Measurements from ENCODE around the gene BPI. TPM values are rescaled to one million over a fixed set of nuclear protein-coding genes. Genes with fewer than 3 reads are reported as not detected.
"Not testable (repeated sequence)": the region's sequence is repeated elsewhere in the genome, so short reads cannot be mapped to it uniquely, and the experiment has no call there.

The BPI gene
- polyA plus RNA-seq, 1 donor (not counting 4 experiments of a cell fraction or from before 2014, with no cell fraction given): not detected

DNA sequence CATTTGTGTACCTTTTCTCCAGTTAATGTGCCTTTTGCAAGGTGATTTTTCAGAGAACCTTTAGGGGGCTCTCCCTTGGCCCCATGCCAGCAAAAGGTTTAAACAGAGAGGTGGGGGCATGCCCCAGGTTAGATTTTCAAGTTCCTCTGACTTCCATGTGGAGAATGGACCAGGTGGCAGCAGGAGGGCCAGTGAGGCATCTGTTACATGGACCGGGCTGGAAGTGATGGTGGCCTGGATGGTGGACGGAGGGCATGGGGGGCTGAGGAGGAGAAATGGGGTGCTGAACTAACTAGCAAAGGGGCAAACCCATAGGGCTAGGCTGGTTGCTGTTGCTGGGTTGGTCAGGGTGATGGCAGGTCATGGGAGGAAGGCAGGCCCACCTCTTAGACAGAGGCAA is 20.7 kb upstream of the BPI start:
- Histone ChIP-seq H3K9me1 (ENCODE audit: control insufficient read depth, extremely low read depth, insufficient read depth, low read length) (no peaks in the 10 kb centered on the region), H3K9me3 (ENCODE audit: control insufficient read depth, low read depth, low read length) (no peaks in the 10 kb centered on the region), H3K79me2 (ENCODE audit: control insufficient read depth, insufficient read depth, low read length) (no peaks in the 10 kb centered on the region), H4K20me1 (ENCODE audit: control insufficient read depth, extremely low read depth, insufficient read depth, low read length) (no peaks in the 10 kb centered on the region), H3K27ac (ENCODE audit: control insufficient read depth, insufficient read depth, low read length) (no peak overlapping the region), H3K4me2 (ENCODE audit: control insufficient read depth, extremely low read depth, insufficient read depth, low read depth, low read length) (no peak overlapping the region), H3K4me3 (ENCODE audit: control insufficient read depth in 2 of 3, extremely low read depth in 1 of 3, insufficient read depth in 2 of 3, low read depth in 1 of 3, low read length in 3 of 3) (no peak overlapping the region), H3K9ac (ENCODE audit: control insufficient read depth, extremely low read depth, insufficient read depth, low read length) (no peak overlapping the region), H3K4me1 (ENCODE audit: control insufficient read depth, extremely low read depth, insufficient read depth, low read length) (peaks cover 4% of the 10 kb centered on the region), H3K36me3 (ENCODE audit: control insufficient read depth in 2 of 2, extremely low read depth in 1 of 2, insufficient read depth in 2 of 2, low read length in 2 of 2) (no peaks in the 10 kb centered on the region), H3K27me3 (ENCODE audit: control insufficient read depth, extremely low read depth, insufficient read depth, low read length) (no peaks in the 10 kb centered on the region), H2AFZ (ENCODE audit: control insufficient read depth, low read length) (no peak overlapping the region)
- DNase-seq (ENCODE audit: low read depth, low spot score): no peak
- no peak for TF ChIP-seq EZH2 (IDR thresholded peaks at IDR 0.05; ENCODE audit: low read length)
- TF ChIP-seq, protein P1, sequence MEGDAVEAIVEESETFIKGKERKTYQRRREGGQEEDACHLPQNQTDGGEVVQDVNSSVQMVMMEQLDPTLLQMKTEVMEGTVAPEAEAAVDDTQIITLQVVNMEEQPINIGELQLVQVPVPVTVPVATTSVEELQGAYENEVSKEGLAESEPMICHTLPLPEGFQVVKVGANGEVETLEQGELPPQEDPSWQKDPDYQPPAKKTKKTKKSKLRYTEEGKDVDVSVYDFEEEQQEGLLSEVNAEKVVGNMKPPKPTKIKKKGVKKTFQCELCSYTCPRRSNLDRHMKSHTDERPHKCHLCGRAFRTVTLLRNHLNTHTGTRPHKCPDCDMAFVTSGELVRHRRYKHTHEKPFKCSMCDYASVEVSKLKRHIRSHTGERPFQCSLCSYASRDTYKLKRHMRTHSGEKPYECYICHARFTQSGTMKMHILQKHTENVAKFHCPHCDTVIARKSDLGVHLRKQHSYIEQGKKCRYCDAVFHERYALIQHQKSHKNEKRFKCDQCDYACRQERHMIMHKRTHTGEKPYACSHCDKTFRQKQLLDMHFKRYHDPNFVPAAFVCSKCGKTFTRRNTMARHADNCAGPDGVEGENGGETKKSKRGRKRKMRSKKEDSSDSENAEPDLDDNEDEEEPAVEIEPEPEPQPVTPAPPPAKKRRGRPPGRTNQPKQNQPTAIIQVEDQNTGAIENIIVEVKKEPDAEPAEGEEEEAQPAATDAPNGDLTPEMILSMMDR (optimal IDR thresholded peaks at IDR 0.05 in 1 of 3, IDR thresholded peaks at IDR 0.05 in 1 of 3, conservative IDR thresholded peaks at IDR 0.05 in 1 of 3; ENCODE audit: extremely low read depth in 1 of 3, insufficient read depth in 2 of 3, low read length in 3 of 3): no peak
- no peak for FAIRE-seq
- dilution Hi-C loops (cut with MboI; ENCODE audit: extremely low pct_ligation_motif_present, low sequenced_read_pairs): no loop called here

DNA sequence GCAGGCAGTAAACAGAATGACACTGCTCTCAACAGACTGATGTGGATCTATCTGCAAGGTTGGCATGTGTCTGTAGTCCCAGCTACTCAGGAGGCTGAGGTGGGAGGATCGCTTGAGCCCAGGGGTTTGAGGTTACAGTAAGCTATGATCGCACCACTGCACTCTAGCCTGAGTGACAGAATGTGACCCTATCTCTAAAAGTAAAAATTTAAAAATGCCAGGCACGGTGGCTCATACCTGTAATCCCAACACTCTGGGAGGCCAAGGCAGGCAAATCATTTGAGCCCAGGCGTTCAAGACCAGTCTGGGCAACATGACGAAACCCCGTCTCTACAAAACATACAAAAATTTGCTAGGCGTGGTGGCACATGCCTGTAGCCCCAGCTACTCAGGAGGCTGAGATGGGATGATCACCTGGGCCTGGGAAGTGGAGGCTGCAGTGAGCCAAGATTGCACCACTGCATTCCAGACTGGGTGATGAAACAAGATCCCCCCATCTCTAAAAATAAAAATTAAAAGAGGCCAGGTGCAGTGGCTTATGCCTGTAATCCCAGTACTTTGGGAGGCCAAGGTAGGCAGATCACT is 19.8 kb upstream of the BPI start:
- not testable (repeated sequence) for DNase-seq (ENCODE audit: low read depth, low spot score)

GRCh38 chr20:38284893-38285444 is 19.0 kb upstream of the BPI start:
- Histone ChIP-seq H3K9ac (ENCODE audit: control insufficient read depth, extremely low read depth, insufficient read depth, low read length) (no peak overlapping the region), H3K79me2 (ENCODE audit: control insufficient read depth, insufficient read depth, low read length) (no peaks in the 10 kb centered on the region), H3K9me1 (ENCODE audit: control insufficient read depth, extremely low read depth, insufficient read depth, low read length) (no peaks in the 10 kb centered on the region), H3K4me1 (ENCODE audit: control insufficient read depth, extremely low read depth, insufficient read depth, low read length) (peaks cover under 1% of the 10 kb centered on the region), H3K4me2 (ENCODE audit: control insufficient read depth, extremely low read depth, insufficient read depth, low read depth, low read length) (no peak overlapping the region), H3K27ac (ENCODE audit: control insufficient read depth, insufficient read depth, low read length) (no peak overlapping the region), H3K4me3 (ENCODE audit: control insufficient read depth in 2 of 3, extremely low read depth in 1 of 3, insufficient read depth in 2 of 3, low read depth in 1 of 3, low read length in 3 of 3) (no peak overlapping the region), H2AFZ (ENCODE audit: control insufficient read depth, low read length) (no peak overlapping the region), H3K9me3 (ENCODE audit: control insufficient read depth, low read depth, low read length) (no peaks in the 10 kb centered on the region), H3K27me3 (ENCODE audit: control insufficient read depth, extremely low read depth, insufficient read depth, low read length) (no peaks in the 10 kb centered on the region), H4K20me1 (ENCODE audit: control insufficient read depth, extremely low read depth, insufficient read depth, low read length) (no peaks in the 10 kb centered on the region), H3K36me3 (ENCODE audit: control insufficient read depth in 2 of 2, extremely low read depth in 1 of 2, insufficient read depth in 2 of 2, low read length in 2 of 2) (no peaks in the 10 kb centered on the region)
- DNase-seq (ENCODE audit: low read depth, low spot score) (no peak), FAIRE-seq (no peak)
- TF ChIP-seq, protein P1 (optimal IDR thresholded peaks at IDR 0.05 in 1 of 3, IDR thresholded peaks at IDR 0.05 in 1 of 3, conservative IDR thresholded peaks at IDR 0.05 in 1 of 3; ENCODE audit: extremely low read depth in 1 of 3, insufficient read depth in 2 of 3, low read length in 3 of 3): no peak
- no peak for TF ChIP-seq EZH2 (IDR thresholded peaks at IDR 0.05; ENCODE audit: low read length)
- dilution Hi-C loops (cut with MboI; ENCODE audit: extremely low pct_ligation_motif_present, low sequenced_read_pairs): no loop called here

More for the DNA sequence above, 19.8 kb upstream of the BPI start:
- H3K79me2 ChIP-seq (ENCODE audit: control insufficient read depth, insufficient read depth, low read length); H3K9ac ChIP-seq (ENCODE audit: control insufficient read depth, extremely low read depth, insufficient read depth, low read length); H3K9me1 ChIP-seq (ENCODE audit: control insufficient read depth, extremely low read depth, insufficient read depth, low read length); FAIRE-seq; H2AFZ ChIP-seq (ENCODE audit: control insufficient read depth, low read length); H3K4me1 ChIP-seq (ENCODE audit: control insufficient read depth, extremely low read depth, insufficient read depth, low read length); H3K9me3 ChIP-seq (ENCODE audit: control insufficient read depth, low read depth, low read length); H3K27me3 ChIP-seq (ENCODE audit: control insufficient read depth, extremely low read depth, insufficient read depth, low read length); H3K36me3 ChIP-seq (ENCODE audit: control insufficient read depth in 2 of 2, extremely low read depth in 1 of 2, insufficient read depth in 2 of 2, low read length in 2 of 2); H3K4me2 ChIP-seq (ENCODE audit: control insufficient read depth, extremely low read depth, insufficient read depth, low read depth, low read length); dilution Hi-C loops (cut with MboI; ENCODE audit: extremely low pct_ligation_motif_present, low sequenced_read_pairs); H3K4me3 ChIP-seq (ENCODE audit: control insufficient read depth in 2 of 3, extremely low read depth in 1 of 3, insufficient read depth in 2 of 3, low read depth in 1 of 3, low read length in 3 of 3); H4K20me1 ChIP-seq (ENCODE audit: control insufficient read depth, extremely low read depth, insufficient read depth, low read length); H3K27ac ChIP-seq (ENCODE audit: control insufficient read depth, insufficient read depth, low read length): not testable (repeated sequence)

Measured in keratinocyte (primary cell).